H9 (cell line): Measurements from ENCODE around the gene MT1X. TPM values are rescaled to one million over a fixed set of nuclear protein-coding genes. Genes with fewer than 3 reads are reported as not detected.

Source experiments
- DNase-seq: peaks from one replicate; pipeline ENCODE4 v3.0.0-alpha.2; 2017
- H2AFZ ChIP-seq: one replicate; pipeline ENCODE4 v1.6.1; 2013; ENCODE audit warnings: mild to moderate bottlenecking, low read length, control low read depth, moderate library complexity
- H2AK5ac ChIP-seq: 2 replicates; pipeline ENCODE4 v1.6.1; 2013; ENCODE audit warnings: low read length, control low read depth, mixed read lengths; ENCODE audit not compliant: insufficient read length
- H2BK120ac ChIP-seq: one replicate; pipeline ENCODE4 v1.6.1; 2013; ENCODE audit warnings: low read depth, mild to moderate bottlenecking, low read length, control low read depth, inconsistent platforms; ENCODE audit not compliant: poor library complexity, severe bottlenecking
- H2BK12ac ChIP-seq: 2 replicates; pipeline ENCODE4 v1.6.1; 2013; ENCODE audit warnings: low read length, control low read depth, mixed read lengths, low read depth; ENCODE audit not compliant: insufficient read length
- H2BK15ac ChIP-seq: 2 replicates; pipeline ENCODE4 v1.6.1; 2013; ENCODE audit warnings: low read depth, low read length, control low read depth
- H2BK20ac ChIP-seq: one replicate; pipeline ENCODE4 v1.6.1; 2013; ENCODE audit warnings: low read depth, mild to moderate bottlenecking, low read length, control low read depth, inconsistent platforms; ENCODE audit not compliant: poor library complexity, severe bottlenecking
- H2BK5ac ChIP-seq: 2 replicates; pipeline ENCODE4 v1.6.1; 2013; ENCODE audit warnings: low read length, control low read depth, mixed read lengths; ENCODE audit not compliant: insufficient read length
- H3K14ac ChIP-seq: 2 replicates; pipeline ENCODE4 v1.6.1; 2013; ENCODE audit warnings: low read length, control low read depth; ENCODE audit not compliant: insufficient read depth
- H3K18ac ChIP-seq: 2 replicates; pipeline ENCODE4 v1.6.1; 2013; ENCODE audit warnings: low read depth, mild to moderate bottlenecking, mixed read lengths, low read length, control low read depth; ENCODE audit not compliant: insufficient read length
- H3K23ac ChIP-seq: 2 replicates; pipeline ENCODE4 v1.6.1; 2013; ENCODE audit warnings: low read length, control low read depth, mixed read lengths, low read depth; ENCODE audit not compliant: insufficient read length
- H3K23me2 ChIP-seq: 2 replicates; pipeline ENCODE4 v1.6.1; 2013; ENCODE audit warnings: low read depth, mild to moderate bottlenecking, mixed read lengths, low read length, control low read depth; ENCODE audit not compliant: insufficient read length, poor library complexity, severe bottlenecking
- H3K27ac ChIP-seq: 2 replicates; pipeline ENCODE4 v1.5.1; 2013; ENCODE audit warnings: low read length, control low read depth, mixed read lengths, low read depth; ENCODE audit not compliant: insufficient read length
- H3K27me3 ChIP-seq: 2 replicates; pipeline ENCODE4 v1.6.1; 2013; ENCODE audit warnings: low read length, control low read depth, inconsistent platforms; ENCODE audit not compliant: insufficient read depth
- H3K4ac ChIP-seq: 2 replicates; pipeline ENCODE4 v1.6.1; 2013; ENCODE audit warnings: low read depth, mild to moderate bottlenecking, control low read depth, inconsistent platforms, low read length, moderate library complexity
- H3K4me1 ChIP-seq: 2 replicates; pipeline ENCODE4 v1.6.1; 2013; ENCODE audit warnings: low read length, control low read depth, inconsistent platforms; ENCODE audit not compliant: insufficient read depth
- H3K4me2 ChIP-seq: 2 replicates; pipeline ENCODE4 v1.6.1; 2013; ENCODE audit warnings: low read length, control low read depth, mixed read lengths; ENCODE audit not compliant: insufficient read length, insufficient read depth
- H3K56ac ChIP-seq: 2 replicates; pipeline ENCODE4 v1.6.1; 2013; ENCODE audit warnings: low read depth, mild to moderate bottlenecking, mixed read lengths, low read length, control low read depth; ENCODE audit not compliant: insufficient read length
- H3K79me1 ChIP-seq: 2 replicates; pipeline ENCODE4 v1.6.1; 2013; ENCODE audit warnings: low read depth, mild to moderate bottlenecking, moderate library complexity, low read length, control low read depth, inconsistent platforms; ENCODE audit not compliant: insufficient read depth, poor library complexity, severe bottlenecking
- H3K79me2 ChIP-seq: 2 replicates; pipeline ENCODE4 v1.6.1; 2013; ENCODE audit warnings: low read length, control low read depth, inconsistent platforms; ENCODE audit not compliant: insufficient read depth
- H3K9ac ChIP-seq: 2 replicates; pipeline ENCODE4 v1.6.1; 2013; ENCODE audit warnings: low read length, control low read depth, mixed read lengths; ENCODE audit not compliant: insufficient read length; ENCODE audit errors: extremely low read depth
- H3K9me3 ChIP-seq: one replicate; pipeline ENCODE4 v1.6.1; 2013; ENCODE audit warnings: low read depth, low read length, inconsistent platforms; ENCODE audit not compliant: control insufficient read depth
- H3T11ph ChIP-seq: one replicate; pipeline ENCODE4 v1.6.1; 2013; ENCODE audit warnings: mild to moderate bottlenecking, low read length, control low read depth, inconsistent platforms
- H4K20me1 ChIP-seq: one replicate; pipeline ENCODE4 v1.6.1; 2013; ENCODE audit not compliant: control insufficient read depth, insufficient read length, insufficient read depth
- H4K5ac ChIP-seq: 2 replicates; pipeline ENCODE4 v1.6.1; 2013; ENCODE audit warnings: low read depth, mild to moderate bottlenecking, mixed read lengths, low read length, control low read depth; ENCODE audit not compliant: insufficient read length
- H4K8ac ChIP-seq: replicated peaks from 2 replicates; pipeline ENCODE4 v1.6.1; 2013; ENCODE audit warnings: low read length, control low read depth, mixed read lengths, low read depth; ENCODE audit not compliant: insufficient read length
- H4K91ac ChIP-seq: 2 replicates; pipeline ENCODE4 v1.6.1; 2013; ENCODE audit warnings: low read depth, mild to moderate bottlenecking, moderate library complexity, mixed read lengths, low read length, control low read depth; ENCODE audit not compliant: insufficient read length
- H3K27ac Mint-ChIP-seq, 3 experiments: 2 replicates in 2 of 3; 3 replicates in 1 of 3; pipeline ENCODE4 v1.8.0; 2020 to 2021; ENCODE audit warnings: mixed read lengths in 3 of 3, mild to moderate bottlenecking in 1 of 3, moderate library complexity in 1 of 3
- H3K27me3 Mint-ChIP-seq: 2 replicates; pipeline ENCODE4 v1.8.0; 2021; ENCODE audit warnings: low read depth, mild to moderate bottlenecking, moderate library complexity, mixed read lengths
- H3K36me3 Mint-ChIP-seq, 3 experiments: 2 replicates in 2 of 3; 3 replicates in 1 of 3; pipeline ENCODE4 v1.8.0; 2020 to 2021; ENCODE audit warnings: low read depth in 3 of 3, mixed read lengths in 3 of 3; ENCODE audit not compliant: insufficient read depth in 1 of 3
- H3K4me1 Mint-ChIP-seq, 2 experiments: 2 replicates each; pipeline ENCODE4 v1.8.0; 2020; ENCODE audit warnings: mixed read lengths in 2 of 2
- H3K4me3 Mint-ChIP-seq, 2 experiments: 2 replicates in 1 of 2; 3 replicates in 1 of 2; pipeline ENCODE4 v1.8.0; 2020 to 2021; ENCODE audit warnings: mild to moderate bottlenecking in 2 of 2, mixed read lengths in 2 of 2, moderate library complexity in 1 of 2
- H3K9me3 Mint-ChIP-seq, 2 experiments: 2 replicates in 1 of 2; 3 replicates in 1 of 2; pipeline ENCODE4 v1.8.0; 2020; ENCODE audit warnings: mild to moderate bottlenecking in 2 of 2, mixed read lengths in 2 of 2, moderate library complexity in 1 of 2
- CTCF ChIP-seq: fragments of 200-600 bp; sonication (generic); conservative IDR thresholded peaks from 3 replicates; pipeline ENCODE4 v1.8.0; 2021; ENCODE audit warnings: antibody characterized with exemption, mild to moderate bottlenecking
- WGBS: extraction: QIAGEN DNeasy Blood & Tissue Kit; methylation state at CpG from one replicate; pipeline ENCODE4 v1.1.7; 2013; ENCODE audit warnings: missing lambda C conversion rate, low lambda C conversion rate, mixed read lengths; ENCODE audit not compliant: insufficient read length; ENCODE audit errors: extremely low coverage; 5-methylcytosine and 5-hydroxymethylcytosine counted together
- total RNA-seq: library from RNA; stranded (reverse); gene quantifications from 2 replicates; pipeline ENCODE4 v1.2.1, GENCODE V29; 2021

Gene MT1X
- total RNA-seq, 1 experiment from 2014 or later, result 32.1 TPM

- Mint-ChIP-seq H3K4me1 (peaks cover 15 to 17% of the 10 kb centered on the region in 2 experiments), H3K27ac (no peak overlapping the region), H3K4me3 (no peak overlapping the region), H3K27me3 (peaks cover 2% of the 10 kb centered on the region; the same call in 1 of the 2 replicates), H3K36me3 (no peaks in the 10 kb centered on the region), H3K9me3 (no peaks in the 10 kb centered on the region)
- H3K23ac ChIP-seq, result no peak overlapping the region
- WGBS, result no CpG with 5 or more reads among the region's 6 CpGs
- H4K5ac ChIP-seq, result no peak overlapping the region
- H2AFZ ChIP-seq, result no peak overlapping the region
- H2BK15ac ChIP-seq, result no peak overlapping the region
- no peaks in the 10 kb centered on the region for H4K20me1 ChIP-seq
- no peak overlapping the region for H3K14ac ChIP-seq
- no peaks in the 10 kb centered on the region for H3K9me3 ChIP-seq
- no peak overlapping the region for H3K27ac ChIP-seq
- no peak overlapping the region for H3K4ac ChIP-seq
- no peak overlapping the region for H3K56ac ChIP-seq
- H2BK20ac ChIP-seq, result no peak overlapping the region
- no peak for TF ChIP-seq CTCF
- peaks cover 14% of the 10 kb centered on the region; the same call in 1 of the 2 replicates for H3K79me2 ChIP-seq
- no peak overlapping the region for H3T11ph ChIP-seq
- H3K23me2 ChIP-seq, result peaks cover 11% of the 10 kb centered on the region
- H3K79me1 ChIP-seq, result peaks cover 6% of the 10 kb centered on the region
- H3K18ac ChIP-seq, result no peak overlapping the region
- no peak overlapping the region for H3K4me2 ChIP-seq
- H2BK12ac ChIP-seq, result no peak overlapping the region
- no peak for DNase-seq
- no peak overlapping the region for H2AK5ac ChIP-seq
- H3K9ac ChIP-seq, result no peak overlapping the region
- no peak overlapping the region for H2BK120ac ChIP-seq
- H4K8ac ChIP-seq, result no peak overlapping the region
- no peaks in the 10 kb centered on the region for H3K4me1 ChIP-seq
- H2BK5ac ChIP-seq, result no peak overlapping the region
- no peak overlapping the region for H4K91ac ChIP-seq
- no peaks in the 10 kb centered on the region for H3K27me3 ChIP-seq
Observed at GRCh38 chr16:56726926-56727325, 44.7 kb downstream of the MT1X start.
